H1 (cell line): Measurements from ENCODE around the gene PITPNC1. TPM values are rescaled to one million over a fixed set of nuclear protein-coding genes. Genes with fewer than 3 reads are reported as not detected.

Experiments used
- CTCF ChIA-PET: fragments of 300-600 bp; sonication (Branson Sonifier 250); formaldehyde crosslinking; loops from one replicate; lab custom pipeline; 2021; ENCODE audit not compliant: partially characterized antibody; lab: Charles Lee
- POLR2A ChIA-PET: fragments of 300-600 bp; sonication (Branson Sonifier 250); formaldehyde crosslinking; loops from one replicate; lab custom pipeline; 2021; ENCODE audit warnings: inconsistent platforms; ENCODE audit not compliant: partially characterized antibody; lab: Charles Lee
- DNase-seq, 2 experiments: peaks; one replicate each; pipeline versions ENCODE4 v3.0.0 to v3.0.0-alpha.2; 2010 to 2022; ENCODE audit warnings: low spot score in 2 of 2, low read depth in 1 of 2, mixed read lengths in 1 of 2
- FAIRE-seq: peaks from 2 replicates; lab custom pipeline; 2011; peaks lifted over from hg19 to GRCh38; lab: Jason Lieb, UNC
- H2AFZ ChIP-seq: 2 replicates; pipeline ENCODE4 v1.8.1; 2012; ENCODE audit warnings: low read length, inconsistent platforms
- H2AK5ac ChIP-seq: 2 replicates; pipeline ENCODE4 v1.6.1; 2013; ENCODE audit warnings: low read depth, low read length
- H2BK120ac ChIP-seq: replicated peaks from 2 replicates; pipeline ENCODE3; 2013; ENCODE audit warnings: low read depth, low read length, inconsistent platforms
- H2BK12ac ChIP-seq: 2 replicates; pipeline ENCODE4 v1.6.1; 2013; ENCODE audit warnings: low read depth, low read length
- H2BK15ac ChIP-seq: 2 replicates; pipeline ENCODE4 v1.6.1; 2013; ENCODE audit warnings: low read length
- H2BK20ac ChIP-seq: 2 replicates; pipeline ENCODE4 v1.6.1; 2013; ENCODE audit warnings: low read length
- H2BK5ac ChIP-seq: 2 replicates; pipeline ENCODE4 v1.6.1; 2013; ENCODE audit warnings: low read depth, low read length
- H3K14ac ChIP-seq: 2 replicates; pipeline ENCODE4 v1.6.1; 2013; ENCODE audit warnings: inconsistent platforms; ENCODE audit not compliant: insufficient read length
- H3K18ac ChIP-seq: 2 replicates; pipeline ENCODE4 v1.6.1; 2013; ENCODE audit warnings: low read length; ENCODE audit errors: extremely low read depth
- H3K23ac ChIP-seq: 2 replicates; pipeline ENCODE4 v1.6.1; 2013; ENCODE audit warnings: inconsistent platforms; ENCODE audit not compliant: insufficient read length
- H3K23me2 ChIP-seq: 2 replicates; pipeline ENCODE4 v1.6.1; 2013; ENCODE audit warnings: low read depth, low read length
- H3K27ac ChIP-seq: 2 replicates; pipeline ENCODE4 v1.6.1; 2011; ENCODE audit warnings: low read depth, low read length, inconsistent platforms
- H3K27me3 ChIP-seq, 4 experiments: replicated peaks in 1 of 4; 1 replicate in 1 of 4; 2 replicates in 3 of 4; pipeline versions ENCODE4 v1.6.1 to v1.8.1; 2011 to 2013; ENCODE audit warnings: low read length in 3 of 4, mild to moderate bottlenecking in 3 of 4, inconsistent platforms in 2 of 4, mixed read lengths in 2 of 4, moderate library complexity in 1 of 4; ENCODE audit not compliant: control insufficient read depth in 3 of 4, insufficient read depth in 3 of 4; ENCODE audit errors: extremely low read depth in 1 of 4
- H3K36me3 ChIP-seq, 4 experiments: 2 replicates each; pipeline versions ENCODE4 v1.6.1 to v1.8.1; 2011 to 2013; ENCODE audit warnings: mild to moderate bottlenecking in 4 of 4, low read length in 3 of 4, moderate library complexity in 2 of 4, control low read depth in 1 of 4, inconsistent platforms in 1 of 4; ENCODE audit not compliant: insufficient read depth in 4 of 4, control insufficient read depth in 2 of 4
- H3K4ac ChIP-seq: replicated peaks from 2 replicates; pipeline ENCODE3; 2013; ENCODE audit warnings: low read length, low read depth, mixed read lengths, inconsistent platforms; ENCODE audit not compliant: insufficient read length
- H3K4me1 ChIP-seq, 4 experiments: replicated peaks in 1 of 4; 1 replicate in 1 of 4; 2 replicates in 3 of 4; pipeline versions ENCODE4 v1.6.1 to v1.8.1; 2011 to 2013; ENCODE audit warnings: low read length in 3 of 4, inconsistent platforms in 2 of 4, mixed read lengths in 1 of 4; ENCODE audit not compliant: insufficient read depth in 4 of 4, control insufficient read depth in 3 of 4
- H3K4me2 ChIP-seq, 2 experiments: 2 replicates each; pipeline versions ENCODE4 v1.6.1 to v1.8.1; 2011 to 2013; ENCODE audit warnings: low read depth in 2 of 2, low read length in 2 of 2, control low read depth in 1 of 2, inconsistent platforms in 1 of 2, mild to moderate bottlenecking in 1 of 2; ENCODE audit not compliant: insufficient read depth in 1 of 2
- H3K4me3 ChIP-seq, 4 experiments: fragments of 200-600, 300-600 bp in 1 of 4; sonication (generic), shearing (Covaris generic), sonication (Bioruptor Twin) in 1 of 4; 2 replicates each; pipeline versions ENCODE4 v1.5.1 to v1.8.1; 2011 to 2016; ENCODE audit warnings: low read length in 4 of 4, low read depth in 3 of 4, control low read depth in 2 of 4, inconsistent platforms in 2 of 4, mild to moderate bottlenecking in 2 of 4, mixed read lengths in 1 of 4, moderate library complexity in 1 of 4; ENCODE audit not compliant: insufficient read depth in 2 of 4; ENCODE audit errors: extremely low read depth in 1 of 4
- H3K56ac ChIP-seq: replicated peaks from 2 replicates; pipeline ENCODE3; 2013; ENCODE audit warnings: low read depth, mild to moderate bottlenecking, mixed read lengths, low read length, inconsistent platforms; ENCODE audit not compliant: insufficient read length
- H3K79me1 ChIP-seq: 2 replicates; pipeline ENCODE4 v1.6.1; 2013; ENCODE audit warnings: low read depth, low read length, control low read depth
- H3K79me2 ChIP-seq, 2 experiments: 2 replicates each; pipeline versions ENCODE4 v1.6.1 to v1.8.1; 2012 to 2013; ENCODE audit warnings: low read length in 2 of 2, mild to moderate bottlenecking in 2 of 2, inconsistent platforms in 1 of 2; ENCODE audit not compliant: insufficient read depth in 2 of 2, control insufficient read depth in 1 of 2
- H3K9ac ChIP-seq, 4 experiments: replicated peaks in 1 of 4; 1 replicate in 1 of 4; 2 replicates in 3 of 4; pipeline versions ENCODE4 v1.6.1 to v1.8.1; 2011 to 2013; ENCODE audit warnings: low read depth in 3 of 4, low read length in 3 of 4, control low read depth in 2 of 4, mild to moderate bottlenecking in 2 of 4, moderate library complexity in 2 of 4, inconsistent platforms in 1 of 4; ENCODE audit errors: extremely low read depth in 1 of 4
- H3K9me3 ChIP-seq, 2 experiments: 2 replicates each; pipeline versions ENCODE4 v1.6.1 to v1.8.1; 2012 to 2013; ENCODE audit warnings: mild to moderate bottlenecking in 2 of 2, moderate library complexity in 2 of 2, control low read depth in 1 of 2, inconsistent platforms in 1 of 2, low read depth in 1 of 2, low read length in 1 of 2, mixed read lengths in 1 of 2; ENCODE audit not compliant: insufficient read depth in 2 of 2
- H4K20me1 ChIP-seq, 2 experiments: replicated peaks in 1 of 2; 2 replicates each; pipeline versions ENCODE3 to v1.8.1; 2011 to 2013; ENCODE audit warnings: inconsistent platforms in 2 of 2, low read length in 2 of 2, mild to moderate bottlenecking in 1 of 2; ENCODE audit not compliant: insufficient read depth in 2 of 2, control insufficient read depth in 1 of 2
- H4K5ac ChIP-seq: 2 replicates; pipeline ENCODE4 v1.6.1; 2013; ENCODE audit warnings: low read length, low read depth, mixed read lengths, inconsistent platforms; ENCODE audit not compliant: insufficient read length
- H4K8ac ChIP-seq: 2 replicates; pipeline ENCODE4 v1.8.0; 2013; ENCODE audit warnings: mild to moderate bottlenecking, moderate library complexity, low read length, inconsistent platforms; ENCODE audit not compliant: insufficient read depth; ENCODE audit errors: extremely low read depth
- H4K91ac ChIP-seq: replicated peaks from 2 replicates; pipeline ENCODE3; 2013; ENCODE audit warnings: low read length, mixed read lengths, inconsistent platforms; ENCODE audit not compliant: insufficient read length
- EP300 ChIP-seq, 2 experiments: IDR thresholded peaks; 1 replicate in 1 of 2; 2 replicates in 1 of 2; pipeline ENCODE4 v1.6.1; 2011 to 2012; ENCODE audit warnings: low read depth in 2 of 2, low read length in 2 of 2, mild to moderate bottlenecking in 2 of 2, borderline replicate concordance in 1 of 2, inconsistent platforms in 1 of 2, moderate library complexity in 1 of 2
- WGBS, 2 experiments: shearing (Covaris generic) in 1 of 2; methylation state at CpG; one replicate each; pipeline versions ENCODE4 v1.1.6 to v1.1.7; 2013 to 2015; ENCODE audit warnings: low lambda C conversion rate in 2 of 2, mixed read lengths in 2 of 2, inconsistent platforms in 1 of 2, low coverage in 1 of 2, missing lambda C conversion rate in 1 of 2; ENCODE audit not compliant: insufficient replicate concordance in 2 of 2, insufficient coverage in 1 of 2, insufficient read length in 1 of 2; ENCODE audit errors: extremely low coverage in 1 of 2, missing lambda C conversion rate in 1 of 2; 5-methylcytosine and 5-hydroxymethylcytosine counted together
- polyA plus RNA-seq, 7 experiments: library from polyadenylated mRNA; depleted of rRNA in 3 of 7; stranded (reverse) in 5 of 7; unstranded in 2 of 7; fragments of >200 nt in 5 of 7; fragments of 200-250 nt in 2 of 7; gene quantifications; 1 replicate in 5 of 7; 2 replicates in 1 of 7; 4 replicates in 1 of 7; pipeline versions ENCODE4 v1.2.1 to v1.2.3, GENCODE V29; 2011 to 2013; ENCODE audit warnings: missing spikeins in 2 of 7, mixed read lengths in 2 of 7
- total RNA-seq: library from RNA; stranded (reverse); fragmentation: NEBNext Ultra II Directional; extraction: Animal tissue kit (Norgen Biotek cat#: 25700); gene quantifications from 2 replicates; pipeline ENCODE4 v1.2.1, GENCODE V29; 2021

PITPNC1 gene
- total and polyA plus RNA-seq, 2 of the 8 experiments (the other 6 are each of a cell fraction or from before 2014, with no cell fraction given) = 17.6 to 54.7 TPM

- 88% methylated on average over 7 of the region's 8 CpGs; no CpG with 5 or more reads in 1 of the 2 experiments for WGBS, 2 experiments
- DNase-seq (no peak), FAIRE-seq (no peak)
- H3K27ac ChIP-seq = no peak overlapping the region
- no peak overlapping the region for H3K4me2 ChIP-seq
- H3K23me2 ChIP-seq = no peaks in the 10 kb centered on the region
- H3K27me3 ChIP-seq = no peaks in the 10 kb centered on the region; a peak in 1 of 7 replicates
- H2BK120ac ChIP-seq = no peak overlapping the region
- H2BK5ac ChIP-seq = no peak overlapping the region
- H3K79me2 ChIP-seq = peaks cover 0 to 56% of the 10 kb centered on the region in 2 experiments; a peak in 3 of 4 replicates
- no peak overlapping the region for H3K4ac ChIP-seq
- peaks cover 5 to 22% (median 10%) of the 10 kb centered on the region in 4 experiments; a peak in 6 of 7 replicates for H3K4me1 ChIP-seq
- H3K4me3 ChIP-seq = no peak overlapping the region
- no peak overlapping the region for H3K56ac ChIP-seq
- H2BK20ac ChIP-seq = no peak overlapping the region
- no peak overlapping the region for H2BK12ac ChIP-seq
- no peak overlapping the region; the same call in 1 of the 2 replicates for H2BK15ac ChIP-seq
- H2AK5ac ChIP-seq = no peak overlapping the region
- no peaks in the 10 kb centered on the region for H3K36me3 ChIP-seq
- no peak overlapping the region for H3K18ac ChIP-seq
- peaks cover 10% of the 10 kb centered on the region for H3K79me1 ChIP-seq
- H3K9ac ChIP-seq = no peak overlapping the region
- H3K9me3 ChIP-seq = no peaks in the 10 kb centered on the region
- H4K20me1 ChIP-seq = no peaks in the 10 kb centered on the region
- CTCF ChIA-PET = interaction anchor here (0.6 to 2.6 kb wide), 4 partner anchors 11 to 135 kb away, joined by 3 to 11 read pairs (median 3); no protein-coding TSS in a partner anchor
- H4K8ac ChIP-seq = no peak overlapping the region
- H4K5ac ChIP-seq = no peak overlapping the region
- H2AFZ ChIP-seq = no peak overlapping the region
- H3K23ac ChIP-seq = no peak overlapping the region
- POLR2A ChIA-PET = interaction anchor here (1.0 kb wide), 1 partner anchor 22 kb away, joined by 5 read pairs; no protein-coding TSS in a partner anchor
- no peak overlapping the region for H3K14ac ChIP-seq
- H4K91ac ChIP-seq = no peak overlapping the region
- TF ChIP-seq EP300 (IDR thresholded peaks at IDR 0.05; ENCODE audit: borderline replicate concordance in 1 of 2, low read depth in 2 of 2, low read length in 2 of 2) = no peak
Measured at GRCh38 chr17:67467500-67468455, 90.7 kb downstream of the PITPNC1 start.
